ENCODE data around the gene VEGFA.

The VEGFA gene

DNA sequence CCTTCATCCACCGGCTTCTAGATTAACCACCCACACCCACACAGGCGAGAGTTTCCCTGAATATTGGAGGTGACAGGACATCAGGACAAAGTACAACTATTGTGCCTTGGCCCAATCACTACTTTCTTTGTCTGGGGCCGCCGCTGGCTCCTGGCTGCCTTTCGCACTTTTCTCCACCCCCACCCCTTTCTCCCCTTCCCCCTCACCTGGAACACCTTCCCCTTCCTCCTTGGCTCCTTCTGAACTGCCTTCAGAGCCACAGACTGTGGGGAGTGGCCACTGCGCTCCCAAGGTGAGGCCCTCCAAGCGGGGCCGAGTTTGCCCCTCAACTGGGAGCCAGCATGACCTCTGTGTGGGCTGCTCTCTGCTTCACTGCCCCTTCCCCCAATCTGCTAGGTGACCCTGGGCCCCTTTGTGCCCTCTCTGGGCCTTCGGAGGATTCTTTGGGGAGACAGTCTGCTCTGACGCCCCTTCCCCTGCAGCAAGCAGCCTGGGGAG, 3.0 kb upstream of the VEGFA start:
- TF ChIP-seq TAF1 (IDR thresholded peaks at IDR 0.05; ENCODE audit: borderline replicate concordance, insufficient read depth, low read length): no peak
- no peak for TF ChIP-seq SIN3A (IDR thresholded peaks at IDR 0.05; ENCODE audit: borderline replicate concordance, insufficient read depth, low read length)
- no peak for TF ChIP-seq FOXP2 (optimal IDR thresholded peaks at IDR 0.05; ENCODE audit: borderline replicate concordance, extremely low read depth, extremely low read length, insufficient read depth)

DNA sequence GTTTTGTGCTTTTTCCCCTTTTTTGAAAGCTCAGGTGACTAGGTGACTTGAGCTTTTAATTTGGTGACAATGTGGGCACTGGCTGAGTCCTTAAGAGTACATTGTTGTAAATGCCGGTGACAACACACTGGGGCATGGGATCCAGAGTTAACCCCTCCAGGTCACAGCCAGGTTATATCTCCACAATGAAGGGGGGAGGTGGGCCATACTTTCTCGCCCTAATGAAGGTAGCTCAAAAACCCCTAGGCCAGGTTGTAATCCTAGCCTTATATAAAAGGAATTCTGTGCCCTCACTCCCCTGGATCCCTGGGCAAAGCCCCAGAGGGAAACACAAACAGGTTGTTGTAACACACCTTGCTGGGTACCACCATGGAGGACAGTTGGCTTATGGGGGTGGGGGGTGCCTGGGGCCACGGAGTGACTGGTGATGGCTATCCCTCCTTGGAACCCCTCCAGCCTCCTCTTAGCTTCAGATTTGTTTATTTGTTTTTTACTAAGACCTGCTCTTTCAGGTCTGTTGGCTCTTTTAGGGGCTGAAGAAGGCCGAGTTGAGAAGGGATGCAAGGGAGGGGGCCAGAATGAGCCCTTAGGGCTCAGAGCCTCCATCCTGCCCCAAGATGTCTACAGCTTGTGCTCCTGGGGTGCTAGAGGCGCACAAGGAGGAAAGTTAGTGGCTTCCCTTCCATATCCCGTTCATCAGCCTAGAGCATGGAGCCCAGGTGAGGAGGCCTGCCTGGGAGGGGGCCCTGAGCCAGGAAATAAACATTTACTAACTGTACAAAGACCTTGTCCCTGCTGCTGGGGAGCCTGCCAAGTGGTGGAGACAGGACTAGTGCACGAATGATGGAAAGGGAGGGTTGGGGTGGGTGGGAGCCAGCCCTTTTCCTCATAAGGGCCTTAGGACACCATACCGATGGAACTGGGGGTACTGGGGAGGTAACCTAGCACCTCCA, 2.2 kb upstream of the VEGFA start:
- no peak for TF ChIP-seq FOXP2 (optimal IDR thresholded peaks at IDR 0.05; ENCODE audit: borderline replicate concordance, extremely low read depth, extremely low read length, insufficient read depth)
- no peak for TF ChIP-seq TAF1 (IDR thresholded peaks at IDR 0.05; ENCODE audit: borderline replicate concordance, insufficient read depth, low read length)

DNA sequence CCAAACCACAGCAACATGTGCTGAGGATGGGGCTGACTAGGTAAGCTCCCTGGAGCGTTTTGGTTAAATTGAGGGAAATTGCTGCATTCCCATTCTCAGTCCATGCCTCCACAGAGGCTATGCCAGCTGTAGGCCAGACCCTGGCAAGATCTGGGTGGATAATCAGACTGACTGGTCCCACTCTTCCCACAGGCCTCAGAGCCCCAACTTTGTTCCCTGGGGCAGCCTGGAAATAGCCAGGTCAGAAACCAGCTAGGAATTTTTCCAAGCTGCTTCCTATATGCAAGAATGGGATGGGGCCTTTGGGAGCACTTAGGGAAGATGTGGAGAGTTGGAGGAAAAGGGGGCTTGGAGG, 1.5 kb upstream of the VEGFA start:
- no peak for TF ChIP-seq TAF1 (IDR thresholded peaks at IDR 0.05; ENCODE audit: borderline replicate concordance, insufficient read depth, low read length)
- no peak for TF ChIP-seq POLR2AphosphoS5 (IDR thresholded peaks at IDR 0.05; ENCODE audit: low read depth, low read length)
- no peak for TF ChIP-seq SIN3A (IDR thresholded peaks at IDR 0.05; ENCODE audit: borderline replicate concordance, insufficient read depth, low read length)
- TF ChIP-seq FOXP2 (optimal IDR thresholded peaks at IDR 0.05; ENCODE audit: borderline replicate concordance, extremely low read depth, extremely low read length, insufficient read depth): no peak
- TF ChIP-seq, protein P1, sequence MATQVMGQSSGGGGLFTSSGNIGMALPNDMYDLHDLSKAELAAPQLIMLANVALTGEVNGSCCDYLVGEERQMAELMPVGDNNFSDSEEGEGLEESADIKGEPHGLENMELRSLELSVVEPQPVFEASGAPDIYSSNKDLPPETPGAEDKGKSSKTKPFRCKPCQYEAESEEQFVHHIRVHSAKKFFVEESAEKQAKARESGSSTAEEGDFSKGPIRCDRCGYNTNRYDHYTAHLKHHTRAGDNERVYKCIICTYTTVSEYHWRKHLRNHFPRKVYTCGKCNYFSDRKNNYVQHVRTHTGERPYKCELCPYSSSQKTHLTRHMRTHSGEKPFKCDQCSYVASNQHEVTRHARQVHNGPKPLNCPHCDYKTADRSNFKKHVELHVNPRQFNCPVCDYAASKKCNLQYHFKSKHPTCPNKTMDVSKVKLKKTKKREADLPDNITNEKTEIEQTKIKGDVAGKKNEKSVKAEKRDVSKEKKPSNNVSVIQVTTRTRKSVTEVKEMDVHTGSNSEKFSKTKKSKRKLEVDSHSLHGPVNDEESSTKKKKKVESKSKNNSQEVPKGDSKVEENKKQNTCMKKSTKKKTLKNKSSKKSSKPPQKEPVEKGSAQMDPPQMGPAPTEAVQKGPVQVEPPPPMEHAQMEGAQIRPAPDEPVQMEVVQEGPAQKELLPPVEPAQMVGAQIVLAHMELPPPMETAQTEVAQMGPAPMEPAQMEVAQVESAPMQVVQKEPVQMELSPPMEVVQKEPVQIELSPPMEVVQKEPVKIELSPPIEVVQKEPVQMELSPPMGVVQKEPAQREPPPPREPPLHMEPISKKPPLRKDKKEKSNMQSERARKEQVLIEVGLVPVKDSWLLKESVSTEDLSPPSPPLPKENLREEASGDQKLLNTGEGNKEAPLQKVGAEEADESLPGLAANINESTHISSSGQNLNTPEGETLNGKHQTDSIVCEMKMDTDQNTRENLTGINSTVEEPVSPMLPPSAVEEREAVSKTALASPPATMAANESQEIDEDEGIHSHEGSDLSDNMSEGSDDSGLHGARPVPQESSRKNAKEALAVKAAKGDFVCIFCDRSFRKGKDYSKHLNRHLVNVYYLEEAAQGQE (IDR thresholded peaks at IDR 0.05; ENCODE audit: insufficient read depth in 1 of 2, low read depth in 2 of 2, low read length in 2 of 2): no peak

DNA sequence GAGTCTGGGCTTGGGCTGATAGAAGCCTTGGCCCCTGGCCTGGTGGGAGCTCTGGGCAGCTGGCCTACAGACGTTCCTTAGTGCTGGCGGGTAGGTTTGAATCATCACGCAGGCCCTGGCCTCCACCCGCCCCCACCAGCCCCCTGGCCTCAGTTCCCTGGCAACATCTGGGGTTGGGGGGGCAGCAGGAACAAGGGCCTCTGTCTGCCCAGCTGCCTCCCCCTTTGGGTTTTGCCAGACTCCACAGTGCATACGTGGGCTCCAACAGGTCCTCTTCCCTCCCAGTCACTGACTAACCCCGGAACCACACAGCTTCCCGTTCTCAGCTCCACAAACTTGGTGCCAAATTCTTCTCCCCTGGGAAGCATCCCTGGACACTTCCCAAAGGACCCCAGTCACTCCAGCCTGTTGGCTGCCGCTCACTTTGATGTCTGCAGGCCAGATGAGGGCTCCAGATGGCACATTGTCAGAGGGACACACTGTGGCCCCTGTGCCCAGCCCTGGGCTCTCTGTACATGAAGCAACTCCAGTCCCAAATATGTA, 957 bp upstream of the VEGFA start:
- no peak for TF ChIP-seq POLR2AphosphoS5 (IDR thresholded peaks at IDR 0.05; ENCODE audit: low read depth, low read length)
- no peak for TF ChIP-seq FOXP2 (optimal IDR thresholded peaks at IDR 0.05; ENCODE audit: borderline replicate concordance, extremely low read depth, extremely low read length, insufficient read depth)
- no peak for TF ChIP-seq SIN3A (IDR thresholded peaks at IDR 0.05; ENCODE audit: borderline replicate concordance, insufficient read depth, low read length)
- TF ChIP-seq, protein P1 (IDR thresholded peaks at IDR 0.05; ENCODE audit: insufficient read depth in 1 of 2, low read depth in 2 of 2, low read length in 2 of 2): no peak
- no peak for TF ChIP-seq TAF1 (IDR thresholded peaks at IDR 0.05; ENCODE audit: borderline replicate concordance, insufficient read depth, low read length)

DNA sequence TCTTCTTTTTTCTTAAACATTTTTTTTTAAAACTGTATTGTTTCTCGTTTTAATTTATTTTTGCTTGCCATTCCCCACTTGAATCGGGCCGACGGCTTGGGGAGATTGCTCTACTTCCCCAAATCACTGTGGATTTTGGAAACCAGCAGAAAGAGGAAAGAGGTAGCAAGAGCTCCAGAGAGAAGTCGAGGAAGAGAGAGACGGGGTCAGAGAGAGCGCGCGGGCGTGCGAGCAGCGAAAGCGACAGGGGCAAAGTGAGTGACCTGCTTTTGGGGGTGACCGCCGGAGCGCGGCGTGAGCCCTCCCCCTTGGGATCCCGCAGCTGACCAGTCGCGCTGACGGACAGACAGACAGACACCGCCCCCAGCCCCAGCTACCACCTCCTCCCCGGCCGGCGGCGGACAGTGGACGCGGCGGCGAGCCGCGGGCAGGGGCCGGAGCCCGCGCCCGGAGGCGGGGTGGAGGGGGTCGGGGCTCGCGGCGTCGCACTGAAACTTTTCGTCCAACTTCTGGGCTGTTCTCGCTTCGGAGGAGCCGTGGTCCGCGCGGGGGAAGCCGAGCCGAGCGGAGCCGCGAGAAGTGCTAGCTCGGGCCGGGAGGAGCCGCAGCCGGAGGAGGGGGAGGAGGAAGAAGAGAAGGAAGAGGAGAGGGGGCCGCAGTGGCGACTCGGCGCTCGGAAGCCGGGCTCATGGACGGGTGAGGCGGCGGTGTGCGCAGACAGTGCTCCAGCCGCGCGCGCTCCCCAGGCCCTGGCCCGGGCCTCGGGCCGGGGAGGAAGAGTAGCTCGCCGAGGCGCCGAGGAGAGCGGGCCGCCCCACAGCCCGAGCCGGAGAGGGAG, 580 bp downstream of the VEGFA start:
- TF ChIP-seq FOXP2 (optimal IDR thresholded peaks at IDR 0.05; ENCODE audit: borderline replicate concordance, extremely low read depth, extremely low read length, insufficient read depth) (no peak), SIN3A (IDR thresholded peaks at IDR 0.05; ENCODE audit: borderline replicate concordance, insufficient read depth, low read length) (no peak; the same call in 1 of the 2 replicates), TAF1 (IDR thresholded peaks at IDR 0.05; ENCODE audit: borderline replicate concordance, insufficient read depth, low read length) (no peak), POLR2AphosphoS5 (IDR thresholded peaks at IDR 0.05; ENCODE audit: low read depth, low read length) (no peak)
- TF ChIP-seq, protein P1 (IDR thresholded peaks at IDR 0.05; ENCODE audit: insufficient read depth in 1 of 2, low read depth in 2 of 2, low read length in 2 of 2): no peak

Measured in PFSK-1 (cell line).